ENCODE data around the gene PNMA6E. TPM values are rescaled to one million over a fixed set of nuclear protein-coding genes. Genes with fewer than 3 reads are reported as not detected.

Gene PNMA6E
- total RNA-seq, 1 experiment from 2014 or later = not detected

- BruUV-seq (replicated peaks) = no TSS peak
Observed at GRCh38 chrX:153379971-153380581, 21.1 kb downstream of the PNMA6E start.

GRCh38 chrX:153379508-153379907, 21.6 kb downstream of the PNMA6E start:
- no peak for TF ChIP-seq CTCF (IDR thresholded peaks at IDR 0.05; ENCODE audit: insufficient read depth in 1 of 2, low read depth in 1 of 2, low read length in 1 of 2, severe bottlenecking in 1 of 2, unreplicated experiment in 1 of 2)
- H3K27ac Mint-ChIP-seq (ENCODE audit: unreplicated experiment) = no peak overlapping the region
- Histone ChIP-seq H3K36me3 (ENCODE audit: control insufficient read depth, insufficient read depth, low read length) (no peaks in the 10 kb centered on the region), H3K9me3 (no peaks in the 10 kb centered on the region), H3K4me3 (ENCODE audit: low read depth, low read length) (no peak overlapping the region), H3K27me3 (replicated peaks; ENCODE audit: control insufficient read depth, insufficient read depth, low read length) (no peaks in the 10 kb centered on the region), H3K4me1 (no peaks in the 10 kb centered on the region)
- H3K36me3 Mint-ChIP-seq (ENCODE audit: insufficient read depth, unreplicated experiment) = no peaks in the 10 kb centered on the region
- no peak for DNase-seq
- no TSS peak for BruUV-seq (replicated peaks)
- H3K4me1 Mint-ChIP-seq (ENCODE audit: low read depth, unreplicated experiment) = no peaks in the 10 kb centered on the region
- no peaks in the 10 kb centered on the region for H3K9me3 Mint-ChIP-seq (ENCODE audit: unreplicated experiment)
- intact Hi-C loops (cut with micrococcal nuclease; ENCODE audit: unreplicated experiment) = no loop called here
- CTCF ChIA-PET = no interaction called here
- H3K27me3 Mint-ChIP-seq (ENCODE audit: insufficient read depth, unreplicated experiment) = peaks cover 2% of the 10 kb centered on the region
- POLR2A ChIA-PET = no interaction called here
- no peak overlapping the region for H3K4me3 Mint-ChIP-seq (ENCODE audit: unreplicated experiment)

More at GRCh38 chrX:153379971-153380581, 21.1 kb downstream of the PNMA6E start:
- Mint-ChIP-seq H3K9me3 (ENCODE audit: unreplicated experiment) (no peaks in the 10 kb centered on the region), H3K27me3 (ENCODE audit: insufficient read depth, unreplicated experiment) (peaks cover 2% of the 10 kb centered on the region), H3K4me1 (ENCODE audit: low read depth, unreplicated experiment) (no peaks in the 10 kb centered on the region), H3K4me3 (ENCODE audit: unreplicated experiment) (no peak overlapping the region), H3K36me3 (ENCODE audit: insufficient read depth, unreplicated experiment) (no peaks in the 10 kb centered on the region), H3K27ac (ENCODE audit: unreplicated experiment) (no peak overlapping the region)
- no peaks in the 10 kb centered on the region for H3K27me3 ChIP-seq (replicated peaks; ENCODE audit: control insufficient read depth, insufficient read depth, low read length)
- no peaks in the 10 kb centered on the region for H3K9me3 ChIP-seq
- no peaks in the 10 kb centered on the region for H3K4me1 ChIP-seq
- H3K36me3 ChIP-seq (ENCODE audit: control insufficient read depth, insufficient read depth, low read length) = no peaks in the 10 kb centered on the region
- no peak overlapping the region for H3K4me3 ChIP-seq (ENCODE audit: low read depth, low read length)
- no peak for DNase-seq
- CTCF ChIA-PET = no interaction called here
- TF ChIP-seq CTCF (IDR thresholded peaks at IDR 0.05; ENCODE audit: insufficient read depth in 1 of 2, low read depth in 1 of 2, low read length in 1 of 2, severe bottlenecking in 1 of 2, unreplicated experiment in 1 of 2) = no peak
- intact Hi-C loops (cut with micrococcal nuclease; ENCODE audit: unreplicated experiment) = no loop called here
- POLR2A ChIA-PET = no interaction called here

GRCh38 chrX:153378607-153379006, 22.5 kb downstream of the PNMA6E start:
- H3K36me3 Mint-ChIP-seq (ENCODE audit: insufficient read depth, unreplicated experiment) = no peaks in the 10 kb centered on the region
- BruUV-seq (replicated peaks) = no TSS peak
- TF ChIP-seq CTCF (IDR thresholded peaks at IDR 0.05; ENCODE audit: insufficient read depth in 1 of 2, low read depth in 1 of 2, low read length in 1 of 2, severe bottlenecking in 1 of 2, unreplicated experiment in 1 of 2) = no peak
- ChIA-PET CTCF (no interaction called here), POLR2A (no interaction called here)
- no peaks in the 10 kb centered on the region for H3K4me1 Mint-ChIP-seq (ENCODE audit: low read depth, unreplicated experiment)
- Histone ChIP-seq H3K9me3 (no peaks in the 10 kb centered on the region), H3K4me1 (no peaks in the 10 kb centered on the region), H3K27me3 (replicated peaks; ENCODE audit: control insufficient read depth, insufficient read depth, low read length) (no peaks in the 10 kb centered on the region), H3K36me3 (ENCODE audit: control insufficient read depth, insufficient read depth, low read length) (no peaks in the 10 kb centered on the region), H3K4me3 (ENCODE audit: low read depth, low read length) (no peak overlapping the region)
- DNase-seq = no peak
- H3K27ac Mint-ChIP-seq (ENCODE audit: unreplicated experiment) = no peak overlapping the region
- no peaks in the 10 kb centered on the region for H3K9me3 Mint-ChIP-seq (ENCODE audit: unreplicated experiment)
- peaks cover 5% of the 10 kb centered on the region for H3K27me3 Mint-ChIP-seq (ENCODE audit: insufficient read depth, unreplicated experiment)
- intact Hi-C loops (cut with micrococcal nuclease; ENCODE audit: unreplicated experiment) = no loop called here
- H3K4me3 Mint-ChIP-seq (ENCODE audit: unreplicated experiment) = no peak overlapping the region

All from Caco-2 (cell line).